Testis (tissue), 3 donors: ENCODE measurements around the gene CDKAL1. TPM values are rescaled to one million over a fixed set of nuclear protein-coding genes. Genes with fewer than 3 reads are reported as not detected.

Experiments used
- DNase-seq: peaks from one replicate; pipeline ENCODE4 v3.0.0-alpha.2; 2019
- H3K27ac ChIP-seq, 2 donors: fragments of 200-600 bp; sonication (generic); one replicate each; pipeline ENCODE4 v1.5.1; 2019
- H3K27me3 ChIP-seq: fragments of 200-600 bp; sonication (generic); one replicate; pipeline ENCODE4 v1.5.1; 2019
- H3K36me3 ChIP-seq: fragments of 200-600 bp; sonication (generic); one replicate; pipeline ENCODE4 v1.5.1; 2017; ENCODE audit warnings: low read depth; ENCODE audit errors: missing control alignments
- H3K4me1 ChIP-seq: fragments of 200-600 bp; sonication (generic); one replicate; pipeline ENCODE4 v1.5.1; 2019
- H3K4me3 ChIP-seq, 2 donors: fragments of 200-600 bp; sonication (generic); one replicate each; pipeline ENCODE4 v1.5.1; 2017 to 2019
- H3K9me3 ChIP-seq: fragments of 200-600 bp; sonication (generic); one replicate; pipeline ENCODE4 v1.5.1; 2017
- CTCF ChIP-seq, 3 experiments: fragments of 450-650 bp in 2 of 3; fragments of 200-600 bp in 1 of 3; sonication (generic) in 1 of 3; IDR thresholded peaks; one replicate each; pipeline ENCODE4 v1.5.1; 2016 to 2019; ENCODE audit warnings: antibody characterized with exemption in 3 of 3, mild to moderate bottlenecking in 2 of 3, moderate library complexity in 1 of 3
- POLR2A ChIP-seq: fragments of 450-650 bp; IDR thresholded peaks from one replicate; pipeline ENCODE4 v1.6.1; 2017; ENCODE audit warnings: antibody characterized with exemption, mild to moderate bottlenecking, moderate library complexity
- WGBS, 2 donors: methylation state at CpG; one replicate each; pipeline ENCODE4 v1.1.5; 2018; 5-methylcytosine and 5-hydroxymethylcytosine counted together
- intact Hi-C: fragments of 100-400 bp; cut with DNase I; formaldehyde crosslinking; loops from one replicate; pipeline ENCODE4 v1.15.1; 2023; ENCODE audit warnings: low total_unique reads
- polyA plus RNA-seq: library from polyadenylated mRNA; stranded (reverse); fragments of 350-450 nt; fragmentation: Illumina TruSeq; extraction: RNeasy Lipid Tissue Mini Kit (QIAGEN cat#74804); gene quantifications from one replicate; pipeline ENCODE4 v1.2.3, GENCODE V29; 2014; ENCODE audit warnings: low read depth, low replicate concordance; ENCODE audit not compliant: insufficient read depth
- total RNA-seq, 2 donors: library from RNA; depleted of rRNA; stranded (reverse); fragments of >200 nt; gene quantifications; one replicate each; pipeline ENCODE4 v1.2.3, GENCODE V29; 2016

The CDKAL1 gene
- total and polyA plus RNA-seq, 3 donors from 2014 or later, result 11.1 to 18.5 (median 16.1) TPM

GRCh38 chr6:20706238-20706938, 172.1 kb downstream of the CDKAL1 start:
- H3K27me3 ChIP-seq, result no peaks in the 10 kb centered on the region
- H3K27ac ChIP-seq, result no peak overlapping the region
- H3K9me3 ChIP-seq, result no peaks in the 10 kb centered on the region
- H3K4me1 ChIP-seq, result no peaks in the 10 kb centered on the region
- no peak for TF ChIP-seq POLR2A
- TF ChIP-seq CTCF (IDR thresholded peaks at IDR 0.05), result no peak
- H3K36me3 ChIP-seq, result no peaks in the 10 kb centered on the region
- no peak for DNase-seq
- intact Hi-C loops, result no loop called here
- 96 to 98% methylated on average over 1 of the region's 1 CpG for WGBS, 2 donors
- no peak overlapping the region for H3K4me3 ChIP-seq

- Histone ChIP-seq H3K4me1 (no peaks in the 10 kb centered on the region), H3K36me3 (no peaks in the 10 kb centered on the region), H3K27ac (no peak overlapping the region), H3K4me3 (no peak overlapping the region), H3K27me3 (no peaks in the 10 kb centered on the region), H3K9me3 (no peaks in the 10 kb centered on the region)
- no peak for DNase-seq
- WGBS, 2 donors, result 81 to 86% methylated on average over 2 of the region's 2 CpGs
- TF ChIP-seq CTCF (IDR thresholded peaks at IDR 0.05), result no peak
- no peak for TF ChIP-seq POLR2A
- intact Hi-C loops, result no loop called here
Measured at GRCh38 chr6:20706939-20707485, 172.8 kb downstream of the CDKAL1 start.

GRCh38 chr6:20707870-20708269, 173.6 kb downstream of the CDKAL1 start:
- no peaks in the 10 kb centered on the region for H3K4me1 ChIP-seq
- TF ChIP-seq POLR2A (no peak), CTCF (IDR thresholded peaks at IDR 0.05) (no peak)
- H3K27ac ChIP-seq, result no peak overlapping the region
- H3K27me3 ChIP-seq, result no peaks in the 10 kb centered on the region
- intact Hi-C loops, result no loop called here
- no peaks in the 10 kb centered on the region for H3K36me3 ChIP-seq
- H3K4me3 ChIP-seq, result no peak overlapping the region
- H3K9me3 ChIP-seq, result no peaks in the 10 kb centered on the region
- no peak for DNase-seq
- 97% methylated on average over 2 of the region's 2 CpGs for WGBS, 2 donors

GRCh38 chr6:20708367-20709124, 174.3 kb downstream of the CDKAL1 start:
- Histone ChIP-seq H3K27me3 (no peaks in the 10 kb centered on the region), H3K4me3 (no peak overlapping the region), H3K9me3 (no peaks in the 10 kb centered on the region), H3K27ac (no peak overlapping the region), H3K4me1 (no peaks in the 10 kb centered on the region), H3K36me3 (no peaks in the 10 kb centered on the region)
- no peak for DNase-seq
- intact Hi-C loops, result no loop called here
- TF ChIP-seq POLR2A, result no peak
- 89 to 90% methylated on average over 3 of the region's 3 CpGs for WGBS, 2 donors

- Histone ChIP-seq H3K27me3 (no peaks in the 10 kb centered on the region), H3K4me1 (no peaks in the 10 kb centered on the region), H3K27ac (no peak overlapping the region), H3K9me3 (no peaks in the 10 kb centered on the region), H3K36me3 (no peaks in the 10 kb centered on the region), H3K4me3 (no peak overlapping the region)
- intact Hi-C loops, result no loop called here
- TF ChIP-seq POLR2A, result no peak
- no peak for TF ChIP-seq CTCF (IDR thresholded peaks at IDR 0.05)
- 64 to 84% methylated on average over 2 of the region's 2 CpGs for WGBS, 2 donors
- DNase-seq, result no peak
Measured at GRCh38 chr6:20709451-20709850, 175.2 kb downstream of the CDKAL1 start.
